ENCODE results near the gene CDKAL1.
"Not testable (repeated sequence)": the region's sequence is repeated elsewhere in the genome, so short reads cannot be mapped to it uniquely, and the experiment has no call there.

Gene CDKAL1

GRCh38 chr6:20497216-20498040, 36.8 kb upstream of the CDKAL1 start:
- intact Hi-C loops (cut with DNase I; ENCODE audit: low total_unique reads): no loop called here
- H3K9me3 ChIP-seq: no peaks in the 10 kb centered on the region
- H3K36me3 ChIP-seq: no peaks in the 10 kb centered on the region
- no peaks in the 10 kb centered on the region for H3K4me1 ChIP-seq
- no peak overlapping the region for H3K27ac ChIP-seq
- no peaks in the 10 kb centered on the region for H3K27me3 ChIP-seq
- no peak for TF ChIP-seq CTCF (IDR thresholded peaks at IDR 0.05)
- H3K4me3 ChIP-seq: no peak overlapping the region
- DNase-seq: no peak

DNA sequence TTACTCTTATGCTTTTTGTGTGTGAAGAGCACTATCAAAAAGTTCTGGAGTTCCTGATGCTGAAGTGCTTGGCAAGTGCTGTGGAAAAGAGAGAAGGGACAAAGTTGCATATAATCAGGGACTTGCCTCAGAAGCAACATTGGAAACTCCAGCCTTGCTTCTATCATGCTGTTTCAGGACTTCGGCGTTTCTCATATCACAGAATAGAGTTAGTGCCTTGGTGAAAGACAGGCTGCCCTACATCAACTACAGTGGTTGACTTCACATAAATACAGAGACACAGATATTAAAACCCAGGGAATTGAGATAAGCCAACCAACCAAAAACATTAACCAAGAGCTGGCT, 36.2 kb upstream of the CDKAL1 start:
- Histone ChIP-seq H3K9me3 (no peaks in the 10 kb centered on the region), H3K4me1 (no peaks in the 10 kb centered on the region), H3K4me3 (no peak overlapping the region), H3K27ac (no peak overlapping the region), H3K27me3 (no peaks in the 10 kb centered on the region), H3K36me3 (no peaks in the 10 kb centered on the region)
- no peak for DNase-seq
- intact Hi-C loops (cut with DNase I; ENCODE audit: low total_unique reads): no loop called here
- no peak for TF ChIP-seq CTCF (IDR thresholded peaks at IDR 0.05)

DNA sequence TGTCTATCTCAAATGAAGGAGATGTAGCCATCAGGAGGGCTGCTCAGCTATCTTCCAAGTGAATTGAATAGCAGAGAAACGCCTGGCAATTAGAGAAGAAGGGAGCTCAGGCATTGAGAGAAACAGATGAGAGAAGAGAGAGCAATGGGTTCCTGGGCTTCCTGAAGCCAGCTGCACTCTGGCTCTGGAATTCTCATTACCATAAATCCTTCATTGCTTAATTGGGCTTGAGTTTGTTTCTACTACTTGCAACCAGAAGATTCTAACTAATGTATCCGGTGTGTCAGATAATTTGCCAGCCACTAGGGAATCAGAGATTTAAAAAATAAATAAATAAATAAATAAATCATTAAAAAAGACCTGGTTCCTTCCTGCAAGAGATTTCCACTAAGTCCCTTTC, 25.0 kb upstream of the CDKAL1 start:
- Histone ChIP-seq H3K9me3 (no peaks in the 10 kb centered on the region), H3K4me1 (no peaks in the 10 kb centered on the region), H3K36me3 (no peaks in the 10 kb centered on the region), H3K27me3 (no peaks in the 10 kb centered on the region), H3K4me3 (no peak overlapping the region), H3K27ac (no peak overlapping the region)
- TF ChIP-seq CTCF (IDR thresholded peaks at IDR 0.05): no peak
- no peak for DNase-seq
- intact Hi-C loops (cut with DNase I; ENCODE audit: low total_unique reads): no loop called here

DNA sequence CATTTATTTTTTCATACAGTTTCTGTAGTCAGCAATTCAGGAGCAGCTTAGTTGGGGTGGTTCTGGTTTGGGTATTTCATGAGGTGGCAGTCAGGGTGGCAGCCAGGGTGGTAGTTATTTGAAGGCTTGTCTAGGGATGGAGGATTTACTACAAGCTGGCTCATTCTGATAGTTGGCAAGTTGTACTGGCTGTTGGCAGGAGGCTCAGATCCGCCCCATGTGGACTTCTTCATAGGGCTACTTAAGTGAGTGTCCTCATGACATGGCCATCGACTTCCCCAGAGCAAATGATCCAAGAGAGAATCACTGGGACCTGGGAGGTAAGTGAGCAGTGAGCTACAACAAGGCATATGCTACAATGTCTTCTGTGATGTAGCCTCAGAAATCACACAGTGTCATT, 22.4 kb upstream of the CDKAL1 start:
- H3K27me3 ChIP-seq: no peaks in the 10 kb centered on the region
- H3K4me1 ChIP-seq: no peaks in the 10 kb centered on the region
- no peak overlapping the region for H3K4me3 ChIP-seq
- H3K36me3 ChIP-seq: no peaks in the 10 kb centered on the region
- no peak for DNase-seq
- no peak for TF ChIP-seq CTCF (IDR thresholded peaks at IDR 0.05)
- intact Hi-C loops (cut with DNase I; ENCODE audit: low total_unique reads): no loop called here
- H3K27ac ChIP-seq: no peak overlapping the region
- no peaks in the 10 kb centered on the region for H3K9me3 ChIP-seq

GRCh38 chr6:20525208-20525607, 9.0 kb upstream of the CDKAL1 start:
- not testable (repeated sequence) for H3K4me3 ChIP-seq, H3K9me3 ChIP-seq, H3K27ac ChIP-seq, H3K36me3 ChIP-seq, DNase-seq, H3K27me3 ChIP-seq, H3K4me1 ChIP-seq
- intact Hi-C loops (cut with DNase I; ENCODE audit: low total_unique reads): loop anchor here (5.0 to 10.0 kb wide), 2 partner anchors 123 to 430 kb away; partner anchors contain the start of gene E2F3

DNA sequence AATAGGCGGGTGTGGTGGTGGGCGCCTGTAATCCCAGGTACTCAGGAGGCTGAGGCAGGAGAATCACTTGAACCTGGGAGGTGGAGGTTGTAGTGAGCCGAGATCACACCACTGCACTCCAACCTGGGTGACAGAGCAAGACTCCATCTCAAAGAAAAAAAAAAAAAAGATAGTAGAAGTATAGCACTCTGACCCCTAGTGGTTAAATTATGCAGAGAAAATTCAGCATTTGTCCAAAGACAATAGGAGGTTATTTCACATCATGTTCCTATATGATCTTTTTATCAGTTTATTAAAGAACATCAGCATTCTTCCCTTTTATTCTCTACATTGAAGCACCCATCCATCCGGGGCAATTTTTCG, 5.2 kb upstream of the CDKAL1 start:
- peaks cover 0 to 11% (median 9%) of the 10 kb centered on the region in 4 donors for H3K4me1 ChIP-seq
- not testable (repeated sequence) for H3K36me3 ChIP-seq, H3K4me3 ChIP-seq, H3K27ac ChIP-seq, H3K9me3 ChIP-seq, H3K27me3 ChIP-seq, DNase-seq
- intact Hi-C loops (cut with DNase I; ENCODE audit: low total_unique reads): loop anchor here (5.0 to 10.0 kb wide), 2 partner anchors 127 to 434 kb away; partner anchors contain the start of gene E2F3
- peak; percentile 51 to 62 for TF ChIP-seq CTCF (IDR thresholded peaks at IDR 0.05)

Measured in tibial artery (tissue), 4 donors.